AG04450 (cell line): ENCODE measurements around the gene DOK4. TPM values are rescaled to one million over a fixed set of nuclear protein-coding genes. Genes with fewer than 3 reads are reported as not detected.

Experiments used
- CTCF ChIA-PET: fragments of 300-600, 350-600 bp; formaldehyde crosslinking; extraction: SDS; loops from one replicate; lab custom pipeline; 2022; ENCODE audit warnings: antibody characterized with exemption, inconsistent platforms; lab: Charles Lee
- POLR2A ChIA-PET: fragments of 350-600 bp; formaldehyde crosslinking; extraction: SDS; loops from one replicate; lab custom pipeline; 2021; ENCODE audit warnings: antibody characterized with exemption, inconsistent platforms; lab: Yijun Ruan, JAX
- DNase-seq: peaks from one replicate; pipeline ENCODE4 v3.0.0-alpha.2; 2011; ENCODE audit warnings: low read depth, low spot score
- H3K27ac ChIP-seq: one replicate; pipeline ENCODE4 v1.5.1; 2012; ENCODE audit warnings: low read depth, low read length, control low read depth
- H3K27me3 ChIP-seq: one replicate; pipeline ENCODE4 v1.6.0; 2012; ENCODE audit warnings: low read length; ENCODE audit not compliant: control insufficient read depth, insufficient read depth
- H3K4me3 ChIP-seq: 2 replicates; pipeline ENCODE4 v1.5.1; 2011; ENCODE audit warnings: mild to moderate bottlenecking, low read depth, low read length, control low read depth
- H3K9me3 ChIP-seq: 2 replicates; pipeline ENCODE4 v1.5.1; 2012; ENCODE audit warnings: low read length; ENCODE audit not compliant: control insufficient read depth, insufficient read depth
- polyA plus RNA-seq: library from polyadenylated mRNA; depleted of rRNA; stranded (reverse); fragments of >200 nt; gene quantifications from 2 replicates; pipeline ENCODE4 v1.2.3, GENCODE V29; 2011
- TF ChIP-seq, protein P1 (sequence below): IDR thresholded peaks from 2 replicates; pipeline ENCODE4 v1.5.1; 2011; ENCODE audit warnings: low read depth, low read length, control low read depth, inconsistent platforms

DOK4 gene
- polyA plus RNA-seq, 1 experiment, result 12.5 TPM

DNA sequence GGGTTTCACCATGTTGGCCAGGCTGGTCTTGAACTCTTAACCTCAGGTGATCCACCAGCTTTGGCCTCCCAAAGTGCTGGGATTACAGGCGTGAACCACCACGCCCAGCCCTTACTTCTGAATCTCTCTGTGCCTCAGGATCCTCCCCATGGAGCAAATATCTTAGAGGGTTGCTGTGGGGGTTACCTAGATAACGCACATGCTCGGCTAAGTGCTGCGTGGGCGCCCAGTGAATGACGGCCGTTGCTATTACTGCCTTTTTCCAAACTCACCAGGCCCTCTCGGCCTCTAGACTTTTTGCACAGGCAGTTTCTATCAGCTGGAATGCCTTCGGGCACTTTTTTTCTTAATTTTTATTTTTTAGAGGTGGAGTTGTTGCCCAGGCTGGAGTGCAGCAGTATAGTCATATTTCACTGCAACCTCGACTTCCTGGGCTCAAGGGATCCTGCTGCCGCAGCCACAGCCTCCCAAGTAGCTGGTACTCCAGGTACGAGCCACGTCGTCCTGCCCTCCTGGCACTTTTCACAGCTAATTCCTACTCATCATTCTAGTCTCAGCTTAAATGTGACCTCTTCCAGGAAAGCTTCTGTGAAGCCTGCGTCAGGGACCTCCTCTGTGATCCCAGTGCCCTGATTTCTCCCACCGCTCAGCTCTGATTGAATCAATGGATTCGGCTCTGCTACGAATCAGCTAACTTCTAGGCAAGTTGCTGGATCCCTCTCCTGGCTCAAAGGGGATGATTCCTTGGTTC lies 41.5 kb upstream of the DOK4 start:
- TF ChIP-seq, protein P1, sequence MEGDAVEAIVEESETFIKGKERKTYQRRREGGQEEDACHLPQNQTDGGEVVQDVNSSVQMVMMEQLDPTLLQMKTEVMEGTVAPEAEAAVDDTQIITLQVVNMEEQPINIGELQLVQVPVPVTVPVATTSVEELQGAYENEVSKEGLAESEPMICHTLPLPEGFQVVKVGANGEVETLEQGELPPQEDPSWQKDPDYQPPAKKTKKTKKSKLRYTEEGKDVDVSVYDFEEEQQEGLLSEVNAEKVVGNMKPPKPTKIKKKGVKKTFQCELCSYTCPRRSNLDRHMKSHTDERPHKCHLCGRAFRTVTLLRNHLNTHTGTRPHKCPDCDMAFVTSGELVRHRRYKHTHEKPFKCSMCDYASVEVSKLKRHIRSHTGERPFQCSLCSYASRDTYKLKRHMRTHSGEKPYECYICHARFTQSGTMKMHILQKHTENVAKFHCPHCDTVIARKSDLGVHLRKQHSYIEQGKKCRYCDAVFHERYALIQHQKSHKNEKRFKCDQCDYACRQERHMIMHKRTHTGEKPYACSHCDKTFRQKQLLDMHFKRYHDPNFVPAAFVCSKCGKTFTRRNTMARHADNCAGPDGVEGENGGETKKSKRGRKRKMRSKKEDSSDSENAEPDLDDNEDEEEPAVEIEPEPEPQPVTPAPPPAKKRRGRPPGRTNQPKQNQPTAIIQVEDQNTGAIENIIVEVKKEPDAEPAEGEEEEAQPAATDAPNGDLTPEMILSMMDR, result no peak
- POLR2A ChIA-PET, result no interaction called here
- CTCF ChIA-PET, result interaction anchor here (1.8 kb wide), 1 partner anchor 65 kb away, joined by 5 read pairs; the partner anchor contains the start of gene POLR2C
- Histone ChIP-seq H3K4me3 (no peak overlapping the region), H3K27me3 (no peaks in the 10 kb centered on the region), H3K9me3 (no peaks in the 10 kb centered on the region), H3K27ac (no peak overlapping the region)
- no peak for DNase-seq

DNA sequence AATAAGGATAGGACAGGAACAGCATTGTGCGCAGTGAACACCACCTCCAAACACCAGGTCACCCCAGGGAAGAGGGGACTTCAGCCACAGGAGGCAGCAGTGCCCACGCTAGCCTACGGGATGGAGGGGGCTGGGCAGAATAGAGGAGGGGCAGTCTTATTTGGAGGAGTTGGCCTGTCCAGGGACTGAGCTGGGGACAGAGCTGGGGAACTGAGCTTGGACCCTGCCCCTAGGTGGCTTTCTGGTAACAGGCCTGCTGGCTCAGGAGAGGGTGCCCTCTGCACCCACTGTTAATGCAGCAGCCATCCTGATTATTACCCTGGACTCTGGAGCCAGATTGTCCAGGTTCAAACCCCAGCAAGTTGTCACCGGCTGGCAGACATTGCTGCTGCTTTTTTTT lies 40.7 kb upstream of the DOK4 start:
- ChIA-PET CTCF (interaction anchor here (1.8 kb wide), 1 partner anchor 65 kb away, joined by 5 read pairs; the partner anchor contains the start of gene POLR2C), POLR2A (no interaction called here)
- H3K27me3 ChIP-seq, result no peaks in the 10 kb centered on the region
- TF ChIP-seq, protein P1, result no peak
- no peak for DNase-seq
- no peaks in the 10 kb centered on the region for H3K9me3 ChIP-seq
- H3K27ac ChIP-seq, result no peak overlapping the region
- H3K4me3 ChIP-seq, result no peak overlapping the region

DNA sequence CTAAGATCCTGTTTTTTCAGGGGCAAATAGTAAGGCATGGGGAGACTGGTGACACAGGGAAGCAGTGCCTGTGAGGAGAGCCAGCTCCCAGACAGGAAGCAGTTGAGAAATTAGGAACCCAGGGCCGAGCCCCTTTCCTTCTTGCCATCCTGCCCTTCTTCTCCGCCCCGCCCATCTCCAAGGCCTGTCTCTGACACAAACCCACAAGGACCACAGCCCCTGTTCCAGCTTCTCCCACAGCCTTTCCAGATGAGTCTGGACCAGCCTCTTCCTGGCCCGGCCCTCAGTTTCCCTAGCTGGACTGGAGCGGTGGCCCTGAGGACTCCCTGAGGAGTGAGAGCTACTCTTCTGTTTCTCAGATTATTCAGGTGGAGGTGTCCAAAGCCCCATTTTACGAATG lies 40.2 kb upstream of the DOK4 start:
- ChIA-PET POLR2A (no interaction called here), CTCF (interaction anchor here (0.5 to 1.0 kb wide), 2 partner anchors 109 to 124 kb away, joined by 3 to 5 read pairs; no protein-coding TSS in a partner anchor)
- Histone ChIP-seq H3K9me3 (no peaks in the 10 kb centered on the region), H3K27ac (no peak overlapping the region), H3K4me3 (no peak overlapping the region), H3K27me3 (no peaks in the 10 kb centered on the region)
- DNase-seq, result no peak
- TF ChIP-seq, protein P1, result no peak

DNA sequence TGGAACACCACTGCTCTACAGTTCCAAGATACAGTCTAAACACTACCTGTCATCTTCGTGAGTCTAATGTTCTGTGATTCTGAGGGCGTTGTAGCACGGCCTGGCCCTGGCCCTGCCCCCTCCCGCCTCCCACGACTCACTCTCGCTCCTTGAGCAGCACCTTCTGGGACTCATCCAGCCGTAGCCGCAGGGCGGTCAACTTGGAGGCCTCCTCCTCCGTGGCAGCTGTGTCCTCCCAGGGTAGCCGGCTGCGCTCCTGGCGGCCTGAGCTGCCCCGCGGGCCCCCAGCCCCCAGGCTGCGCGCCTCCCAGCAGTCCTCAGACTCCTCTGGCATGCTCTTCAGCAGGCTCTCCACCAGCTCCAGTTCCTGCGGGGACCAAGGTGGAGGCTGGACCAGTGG lies 39.5 kb upstream of the DOK4 start:
- no peak overlapping the region for H3K27ac ChIP-seq
- ChIA-PET CTCF (interaction anchor here (0.6 to 1.0 kb wide), 2 partner anchors 50 to 109 kb away, joined by 3 to 5 read pairs; no protein-coding TSS in a partner anchor), POLR2A (no interaction called here)
- no peak for DNase-seq
- H3K9me3 ChIP-seq, result no peaks in the 10 kb centered on the region
- no peak overlapping the region for H3K4me3 ChIP-seq
- no peaks in the 10 kb centered on the region for H3K27me3 ChIP-seq
- TF ChIP-seq, protein P1, result no peak

DNA sequence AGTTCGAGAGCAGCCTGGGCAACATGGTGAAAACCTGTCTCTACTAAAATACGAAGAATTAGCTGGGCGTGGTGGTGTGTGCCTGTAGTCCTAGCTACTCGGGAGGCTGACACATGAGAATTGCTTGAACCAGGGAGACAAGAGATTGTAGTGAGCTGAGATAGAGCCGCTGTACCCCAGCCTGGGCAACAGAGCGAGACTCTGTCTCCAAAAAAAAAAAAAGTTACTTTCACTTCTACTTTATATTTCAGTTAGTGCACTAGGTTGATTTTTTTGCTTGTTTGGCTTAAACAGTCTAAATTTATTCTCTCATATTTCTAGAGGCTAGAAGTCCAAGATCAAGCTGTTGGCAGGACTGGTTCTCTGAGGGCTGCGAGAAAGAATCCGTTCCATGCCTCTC lies 36.7 kb upstream of the DOK4 start:
- ChIA-PET CTCF (interaction anchor here (0.6 to 1.8 kb wide), 5 partner anchors 18 to 127 kb away, joined by 3 to 21 read pairs (median 3); partner anchors contain the start of gene POLR2C), POLR2A (no interaction called here)
- no peak for DNase-seq
- H3K27me3 ChIP-seq, result no peaks in the 10 kb centered on the region
- H3K9me3 ChIP-seq, result no peaks in the 10 kb centered on the region
- H3K4me3 ChIP-seq, result no peak overlapping the region
- H3K27ac ChIP-seq, result no peak overlapping the region
- TF ChIP-seq, protein P1, result no peak
